Nephron progenitor cell (in vitro differentiated cells): Measurements from ENCODE around the gene CATSPERB.

Experiments used
- DNase-seq: peaks from one replicate; pipeline ENCODE4 v3.0.0; 2021
- H3K27ac Mint-ChIP-seq: 2 replicates; pipeline ENCODE4 v1.8.0; 2021; ENCODE audit warnings: mild to moderate bottlenecking, moderate library complexity, mixed read lengths
- H3K27me3 Mint-ChIP-seq: 2 replicates; pipeline ENCODE4 v1.8.0; 2021; ENCODE audit warnings: mild to moderate bottlenecking, low read depth, mixed read lengths; ENCODE audit not compliant: poor library complexity
- H3K36me3 Mint-ChIP-seq: 2 replicates; pipeline ENCODE4 v1.8.0; 2021; ENCODE audit warnings: low read depth, mixed read lengths
- H3K4me1 Mint-ChIP-seq: 2 replicates; pipeline ENCODE4 v1.8.0; 2021; ENCODE audit warnings: mixed read lengths
- H3K4me3 Mint-ChIP-seq: 2 replicates; pipeline ENCODE4 v1.8.0; 2021; ENCODE audit warnings: mild to moderate bottlenecking, moderate library complexity, mixed read lengths
- H3K9me3 Mint-ChIP-seq: 2 replicates; pipeline ENCODE4 v1.8.0; 2021; ENCODE audit warnings: mild to moderate bottlenecking, moderate library complexity, mixed read lengths
- TF ChIP-seq, protein P1 (sequence below): fragments of 200-600 bp; sonication (generic); IDR thresholded peaks from 2 replicates; pipeline ENCODE4 v1.5.0; 2021; ENCODE audit warnings: antibody characterized with exemption

Gene CATSPERB

DNA sequence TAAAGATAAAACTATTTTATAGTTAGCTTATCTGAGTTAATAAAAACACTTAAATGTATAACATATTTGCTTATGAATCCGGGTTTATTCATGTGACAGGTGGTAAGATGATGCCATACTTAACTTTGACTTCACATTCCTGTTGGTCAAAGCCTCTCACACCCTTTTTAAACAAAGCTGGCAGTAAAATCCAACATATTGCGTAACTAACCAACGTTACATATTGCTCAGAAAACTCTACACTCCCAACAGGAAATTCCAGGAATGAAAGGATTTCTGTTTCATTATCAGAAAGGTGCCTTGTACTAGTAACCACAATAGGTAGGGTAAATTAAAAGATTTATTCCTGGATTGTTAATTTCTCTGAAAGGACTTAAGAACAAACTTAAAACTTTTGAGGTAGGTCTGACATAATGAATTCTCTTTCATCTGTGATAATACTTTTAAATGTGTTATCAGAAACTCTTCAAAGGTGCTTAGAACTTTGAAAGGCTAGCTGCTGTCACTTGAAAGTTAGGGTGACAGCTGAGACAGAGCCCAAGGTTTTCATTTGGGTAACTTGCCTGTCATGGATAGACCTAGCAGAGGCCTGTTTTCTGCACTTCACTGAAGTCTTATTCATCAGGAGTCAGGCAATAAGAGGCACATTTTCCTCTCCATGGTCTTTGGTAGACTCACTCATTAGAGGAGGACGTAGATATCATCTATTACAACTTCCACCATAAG, 23.8 kb upstream of the CATSPERB start:
- Mint-ChIP-seq H3K9me3 (peaks cover 19% of the 10 kb centered on the region), H3K27ac (no peak overlapping the region), H3K36me3 (no peaks in the 10 kb centered on the region), H3K4me1 (peaks cover 16% of the 10 kb centered on the region), H3K27me3 (peaks cover 4% of the 10 kb centered on the region), H3K4me3 (no peak overlapping the region)
- TF ChIP-seq, protein P1, sequence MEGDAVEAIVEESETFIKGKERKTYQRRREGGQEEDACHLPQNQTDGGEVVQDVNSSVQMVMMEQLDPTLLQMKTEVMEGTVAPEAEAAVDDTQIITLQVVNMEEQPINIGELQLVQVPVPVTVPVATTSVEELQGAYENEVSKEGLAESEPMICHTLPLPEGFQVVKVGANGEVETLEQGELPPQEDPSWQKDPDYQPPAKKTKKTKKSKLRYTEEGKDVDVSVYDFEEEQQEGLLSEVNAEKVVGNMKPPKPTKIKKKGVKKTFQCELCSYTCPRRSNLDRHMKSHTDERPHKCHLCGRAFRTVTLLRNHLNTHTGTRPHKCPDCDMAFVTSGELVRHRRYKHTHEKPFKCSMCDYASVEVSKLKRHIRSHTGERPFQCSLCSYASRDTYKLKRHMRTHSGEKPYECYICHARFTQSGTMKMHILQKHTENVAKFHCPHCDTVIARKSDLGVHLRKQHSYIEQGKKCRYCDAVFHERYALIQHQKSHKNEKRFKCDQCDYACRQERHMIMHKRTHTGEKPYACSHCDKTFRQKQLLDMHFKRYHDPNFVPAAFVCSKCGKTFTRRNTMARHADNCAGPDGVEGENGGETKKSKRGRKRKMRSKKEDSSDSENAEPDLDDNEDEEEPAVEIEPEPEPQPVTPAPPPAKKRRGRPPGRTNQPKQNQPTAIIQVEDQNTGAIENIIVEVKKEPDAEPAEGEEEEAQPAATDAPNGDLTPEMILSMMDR: no peak
- DNase-seq: no peak

DNA sequence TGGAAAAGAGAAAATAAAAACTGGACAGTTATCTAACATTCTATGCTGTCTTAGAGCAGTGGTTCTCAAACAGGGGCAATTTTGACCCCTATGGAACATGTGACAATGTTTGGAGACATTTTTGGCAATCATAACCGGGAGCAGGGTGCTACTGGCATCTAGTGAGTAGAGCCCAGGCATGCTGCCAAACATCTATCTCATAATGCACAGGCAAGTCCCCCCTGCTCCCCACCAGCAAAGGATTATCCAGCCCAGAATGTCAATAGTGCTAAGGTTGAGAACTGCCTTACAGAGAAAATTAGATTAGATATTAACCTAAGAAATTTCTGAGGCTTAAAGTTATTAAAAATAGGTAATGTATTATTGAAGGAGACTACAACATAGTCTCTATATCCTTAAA, 22.9 kb upstream of the CATSPERB start:
- peaks cover 16% of the 10 kb centered on the region for H3K4me1 Mint-ChIP-seq

GRCh38 chr14:91754185-91754584, 22.3 kb upstream of the CATSPERB start:
- Mint-ChIP-seq H3K27ac (no peak overlapping the region), H3K27me3 (peaks cover 4% of the 10 kb centered on the region)

More for the DNA sequence above, 22.9 kb upstream of the CATSPERB start:
- H3K27ac Mint-ChIP-seq: no peak overlapping the region
- H3K4me3 Mint-ChIP-seq: no peak overlapping the region
- DNase-seq: no peak
- TF ChIP-seq, protein P1: no peak
- no peaks in the 10 kb centered on the region for H3K36me3 Mint-ChIP-seq
- H3K27me3 Mint-ChIP-seq: peaks cover 4% of the 10 kb centered on the region
- H3K9me3 Mint-ChIP-seq: peaks cover 10% of the 10 kb centered on the region

GRCh38 chr14:91753501-91754128, 21.7 kb upstream of the CATSPERB start:
- peaks cover 4% of the 10 kb centered on the region for H3K27me3 Mint-ChIP-seq
- peaks cover 5% of the 10 kb centered on the region for H3K9me3 Mint-ChIP-seq
- H3K4me3 Mint-ChIP-seq: no peak overlapping the region
- TF ChIP-seq, protein P1: no peak
- H3K36me3 Mint-ChIP-seq: no peaks in the 10 kb centered on the region
- no peak for DNase-seq
- no peak overlapping the region for H3K27ac Mint-ChIP-seq
- H3K4me1 Mint-ChIP-seq: peaks cover 16% of the 10 kb centered on the region

More at GRCh38 chr14:91754185-91754584, 22.3 kb upstream of the CATSPERB start:
- Mint-ChIP-seq H3K4me3 (no peak overlapping the region), H3K36me3 (no peaks in the 10 kb centered on the region), H3K9me3 (peaks cover 5% of the 10 kb centered on the region), H3K4me1 (peaks cover 16% of the 10 kb centered on the region)
- DNase-seq: no peak
- TF ChIP-seq, protein P1: no peak

GRCh38 chr14:91752961-91753360, 21.1 kb upstream of the CATSPERB start:
- peaks cover 4% of the 10 kb centered on the region for H3K27me3 Mint-ChIP-seq
- no peak overlapping the region for H3K4me3 Mint-ChIP-seq
- no peaks in the 10 kb centered on the region for H3K36me3 Mint-ChIP-seq
- TF ChIP-seq, protein P1: no peak
- no peak for DNase-seq
- no peak overlapping the region for H3K27ac Mint-ChIP-seq
- H3K9me3 Mint-ChIP-seq: peaks cover 5% of the 10 kb centered on the region
- H3K4me1 Mint-ChIP-seq: peaks cover 16% of the 10 kb centered on the region
